Measurements from ENCODE around the gene ADAMTS12.

The ADAMTS12 gene

DNA sequence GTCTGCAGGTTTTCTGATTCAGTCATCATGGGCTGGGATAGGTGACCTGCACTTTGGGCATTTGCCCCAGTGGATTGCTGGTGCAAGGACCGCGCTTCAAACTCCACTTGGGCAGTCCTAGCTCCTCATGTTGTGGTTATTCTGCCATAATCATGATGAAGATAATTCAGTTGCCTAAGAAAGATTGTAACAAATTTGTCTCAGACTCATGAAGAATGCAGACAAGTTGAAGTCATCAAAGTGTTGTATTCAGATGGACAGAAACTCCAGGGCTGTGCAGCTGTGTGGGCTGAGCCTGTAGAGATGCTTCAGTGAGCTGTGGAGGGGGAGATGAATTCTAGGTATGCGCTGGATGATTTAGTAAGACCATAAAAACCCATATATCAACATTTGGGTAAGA lies 412.5 kb downstream of the ADAMTS12 start:
- DNase-seq (ENCODE audit: low read depth in 2 of 2), result no peak

DNA sequence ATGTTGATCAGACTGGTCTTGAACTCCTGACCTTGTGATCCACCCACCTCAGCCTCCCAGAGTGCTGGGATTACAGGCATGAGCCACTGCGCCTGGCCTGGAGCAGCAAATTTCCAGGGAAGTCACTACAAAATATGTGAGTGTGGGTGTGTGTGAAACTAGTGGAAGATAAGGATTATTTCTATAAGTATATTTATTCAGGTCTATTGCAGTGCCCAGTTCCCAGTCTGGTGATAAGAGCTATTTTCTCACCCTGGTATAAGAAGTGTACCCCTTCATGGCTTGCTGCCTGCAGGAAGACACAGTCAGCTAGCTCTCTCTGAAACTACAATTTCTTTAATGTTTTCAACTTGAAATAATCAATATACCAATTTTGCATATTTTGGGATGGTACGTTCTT lies 414.0 kb downstream of the ADAMTS12 start:
- DNase-seq (ENCODE audit: low read depth in 2 of 2), result no peak

- DNase-seq (ENCODE audit: low read depth in 2 of 2), result no peak
These were observed 414.8 kb downstream of the ADAMTS12 start for GRCh38 chr5:33476992-33477391.

GRCh38 chr5:33475706-33476105 lies 416.1 kb downstream of the ADAMTS12 start:
- no peak for DNase-seq (ENCODE audit: low read depth in 2 of 2)

GRCh38 chr5:33474931-33475499 lies 416.8 kb downstream of the ADAMTS12 start:
- no peak for DNase-seq (ENCODE audit: low read depth in 2 of 2)

DNA sequence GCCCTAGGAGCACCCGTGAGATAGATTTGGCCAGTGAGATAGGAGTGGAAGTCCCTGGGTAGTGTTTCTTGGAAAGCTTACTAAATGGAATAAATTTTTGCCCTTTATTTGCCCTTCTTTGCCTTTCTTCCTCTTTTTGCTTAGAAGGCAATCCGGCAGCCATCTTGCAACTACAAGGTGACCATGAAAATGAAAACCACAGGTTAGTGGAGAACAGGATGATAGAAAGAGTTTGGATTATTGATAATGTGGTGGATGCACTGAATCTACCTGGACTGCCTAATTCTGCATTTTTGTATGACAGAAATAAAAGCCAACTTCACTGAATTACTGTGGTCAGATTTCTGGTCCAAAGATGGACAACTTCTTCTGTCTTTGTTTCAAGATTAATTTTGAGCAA lies 417.8 kb downstream of the ADAMTS12 start:
- DNase-seq (ENCODE audit: low read depth in 2 of 2), result no peak
